Measurements from ENCODE around the gene ESRRA. TPM values are rescaled to one million over a fixed set of nuclear protein-coding genes. Genes with fewer than 3 reads are reported as not detected.

The ESRRA gene
- polyA plus RNA-seq, 2 of the 4 experiments (the other 2 are of a cell fraction), result 15.2 to 35.5 TPM

DNA sequence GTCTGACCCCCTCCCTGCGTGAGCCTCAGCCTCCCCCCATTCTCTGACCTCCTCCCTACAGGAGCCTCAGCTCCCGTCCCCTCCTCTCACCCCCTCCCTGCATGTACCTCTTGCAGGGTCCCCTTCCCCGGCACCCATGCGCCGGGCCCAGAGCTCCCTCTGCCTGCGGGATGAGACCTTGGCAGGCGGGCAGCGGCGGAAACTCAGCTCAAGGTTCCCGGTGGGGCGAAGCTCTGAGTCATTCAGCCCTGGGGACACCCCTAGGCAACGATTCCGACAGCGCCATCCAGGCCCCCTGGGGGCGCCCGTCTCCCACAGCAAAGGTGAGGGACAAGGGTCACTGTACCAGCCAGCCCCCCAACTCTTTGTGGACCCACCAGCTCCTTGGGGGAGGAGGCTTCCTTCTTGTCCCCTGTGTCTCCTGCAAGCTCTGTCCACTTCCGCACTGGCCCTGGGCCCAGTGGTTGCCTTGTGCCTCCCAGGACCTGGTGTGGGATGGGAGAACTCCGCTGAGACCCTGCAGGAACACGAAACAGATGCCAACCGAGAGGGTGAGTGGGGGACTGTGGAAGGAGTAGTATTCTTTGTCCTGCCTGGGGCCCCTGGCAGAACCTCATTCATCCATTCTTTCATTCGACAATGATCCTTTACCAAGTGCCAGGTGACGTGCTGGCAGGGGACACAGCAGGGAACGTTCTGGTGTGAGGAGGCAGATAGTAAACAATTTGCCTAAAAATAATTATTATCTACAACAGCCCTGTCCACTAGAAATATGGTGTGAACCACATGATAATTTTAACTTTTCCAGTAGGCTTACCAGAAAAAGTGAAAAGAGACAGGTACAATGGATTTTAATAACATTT is 50.0 kb downstream of the ESRRA start:
- Histone ChIP-seq H3K27ac (peak overlapping the region; percentile 91 to 98), H3K9me3 (no peaks in the 10 kb centered on the region), H3K4me3 (peak overlapping the region; percentile 32), H3K4me2 (peak overlapping the region; percentile 85), H3K4me1 (peaks cover 50% of the 10 kb centered on the region)
- POLR2A ChIA-PET, result interaction anchor here (0.7 to 4.6 kb wide), 12 partner anchors 9 to 55 kb away, joined by 3 to 50 read pairs (median 5); partner anchors contain the start of genes ESRRA, PRDX5 and TRMT112
- ATAC-seq (peak; percentile 52 to 71), FAIRE-seq (peak; percentile 13), DNase-seq (ENCODE audit: low read depth in 1 of 2, low spot score in 1 of 2) (peak; percentile 84 to 96)
- WGBS (ENCODE audit: missing lambda C conversion rate), result 22% methylated on average over 7 of the region's 23 CpGs
- CTCF ChIA-PET, result interaction anchor here (0.6 to 33.9 kb wide), 43 partner anchors 7 to 389 kb away, joined by 3 to 996 read pairs (median 4); partner anchors contain the start of genes CATSPERZ, CCDC88B, ESRRA and PLCB3
- TF ChIP-seq KDM5A (IDR thresholded peaks at IDR 0.05) (no peak), EHMT2 (IDR thresholded peaks at IDR 0.05; ENCODE audit: low read depth) (no peak), TP53 (CRISPR knock-in tag; IDR thresholded peaks at IDR 0.05) (no peak), JUNB (IDR thresholded peaks at IDR 0.05) (no peak), RFX5 (IDR thresholded peaks at IDR 0.05) (no peak), EHF (CRISPR knock-in tag; IDR thresholded peaks at IDR 0.05) (no peak), RCOR1 (IDR thresholded peaks at IDR 0.05; ENCODE audit: low read depth, low read length) (no peak), MAX (IDR thresholded peaks at IDR 0.05) (peak; percentile 65; the same call in 1 of the 2 replicates), ZC3H11A (IDR thresholded peaks at IDR 0.05) (no peak), BHLHE40 (IDR thresholded peaks at IDR 0.05; ENCODE audit: low read depth, low read length) (no peak), FOSL2 (IDR thresholded peaks at IDR 0.05) (peak; percentile 60), FOSL2 (CRISPR knock-in tag; IDR thresholded peaks at IDR 0.05) (peak; percentile 95), HEYL (CRISPR knock-in tag; IDR thresholded peaks at IDR 0.05) (no peak), FOXS1 (CRISPR knock-in tag; IDR thresholded peaks at IDR 0.05) (no peak), GATA3 (IDR thresholded peaks at IDR 0.05; ENCODE audit: borderline replicate concordance) (0 out of 2 replicates have a peak, but pooled peaks have one; percentile 20), CEBPB (IDR thresholded peaks at IDR 0.05) (no peak), CHD2 (IDR thresholded peaks at IDR 0.05; ENCODE audit: low read length, partially characterized antibody) (no peak), PHF8 (IDR thresholded peaks at IDR 0.05; ENCODE audit: borderline replicate concordance, low read depth) (no peak), HDAC2 (IDR thresholded peaks at IDR 0.05) (no peak), RARB (CRISPR knock-in tag; IDR thresholded peaks at IDR 0.05) (no peak), RAD21 (conservative IDR thresholded peaks at IDR 0.05 in 1 of 2, IDR thresholded peaks at IDR 0.05 in 1 of 2) (peak; percentile 91), NPAS2 (CRISPR knock-in tag; IDR thresholded peaks at IDR 0.05; ENCODE audit: borderline replicate concordance) (no peak), NR3C1 (IDR thresholded peaks at IDR 0.05) (no peak), REST (IDR thresholded peaks at IDR 0.05) (no peak), SREBF2 (IDR thresholded peaks at IDR 0.05) (no peak), CHD4 (IDR thresholded peaks at IDR 0.05; ENCODE audit: borderline replicate concordance) (no peak; the same call in 1 of the 2 replicates), SMC3 (IDR thresholded peaks at IDR 0.05) (peak; percentile 91), JUN (IDR thresholded peaks at IDR 0.05) (peak in 1 of 2 experiments; percentile 61; a peak in 1 of 5 replicates), NFE2L2 (conservative IDR thresholded peaks at IDR 0.05; ENCODE audit: low read length) (no peak), HOXB13 (CRISPR knock-in tag; IDR thresholded peaks at IDR 0.05; ENCODE audit: low read depth) (no peak)
- TF ChIP-seq, protein P1, sequence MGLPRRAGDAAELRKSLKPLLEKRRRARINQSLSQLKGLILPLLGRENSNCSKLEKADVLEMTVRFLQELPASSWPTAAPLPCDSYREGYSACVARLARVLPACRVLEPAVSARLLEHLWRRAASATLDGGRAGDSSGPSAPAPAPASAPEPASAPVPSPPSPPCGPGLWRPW (IDR thresholded peaks at IDR 0.05), result no peak
- TF ChIP-seq, protein P2, sequence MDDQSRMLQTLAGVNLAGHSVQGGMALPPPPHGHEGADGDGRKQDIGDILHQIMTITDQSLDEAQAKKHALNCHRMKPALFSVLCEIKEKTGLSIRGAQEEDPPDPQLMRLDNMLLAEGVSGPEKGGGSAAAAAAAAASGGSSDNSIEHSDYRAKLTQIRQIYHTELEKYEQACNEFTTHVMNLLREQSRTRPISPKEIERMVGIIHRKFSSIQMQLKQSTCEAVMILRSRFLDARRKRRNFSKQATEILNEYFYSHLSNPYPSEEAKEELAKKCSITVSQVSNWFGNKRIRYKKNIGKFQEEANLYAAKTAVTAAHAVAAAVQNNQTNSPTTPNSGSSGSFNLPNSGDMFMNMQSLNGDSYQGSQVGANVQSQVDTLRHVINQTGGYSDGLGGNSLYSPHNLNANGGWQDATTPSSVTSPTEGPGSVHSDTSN (IDR thresholded peaks at IDR 0.05), result no peak
- TF ChIP-seq, protein P3, sequence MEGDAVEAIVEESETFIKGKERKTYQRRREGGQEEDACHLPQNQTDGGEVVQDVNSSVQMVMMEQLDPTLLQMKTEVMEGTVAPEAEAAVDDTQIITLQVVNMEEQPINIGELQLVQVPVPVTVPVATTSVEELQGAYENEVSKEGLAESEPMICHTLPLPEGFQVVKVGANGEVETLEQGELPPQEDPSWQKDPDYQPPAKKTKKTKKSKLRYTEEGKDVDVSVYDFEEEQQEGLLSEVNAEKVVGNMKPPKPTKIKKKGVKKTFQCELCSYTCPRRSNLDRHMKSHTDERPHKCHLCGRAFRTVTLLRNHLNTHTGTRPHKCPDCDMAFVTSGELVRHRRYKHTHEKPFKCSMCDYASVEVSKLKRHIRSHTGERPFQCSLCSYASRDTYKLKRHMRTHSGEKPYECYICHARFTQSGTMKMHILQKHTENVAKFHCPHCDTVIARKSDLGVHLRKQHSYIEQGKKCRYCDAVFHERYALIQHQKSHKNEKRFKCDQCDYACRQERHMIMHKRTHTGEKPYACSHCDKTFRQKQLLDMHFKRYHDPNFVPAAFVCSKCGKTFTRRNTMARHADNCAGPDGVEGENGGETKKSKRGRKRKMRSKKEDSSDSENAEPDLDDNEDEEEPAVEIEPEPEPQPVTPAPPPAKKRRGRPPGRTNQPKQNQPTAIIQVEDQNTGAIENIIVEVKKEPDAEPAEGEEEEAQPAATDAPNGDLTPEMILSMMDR (IDR thresholded peaks at IDR 0.05), result peak; percentile 89
- TF ChIP-seq, protein P4, sequence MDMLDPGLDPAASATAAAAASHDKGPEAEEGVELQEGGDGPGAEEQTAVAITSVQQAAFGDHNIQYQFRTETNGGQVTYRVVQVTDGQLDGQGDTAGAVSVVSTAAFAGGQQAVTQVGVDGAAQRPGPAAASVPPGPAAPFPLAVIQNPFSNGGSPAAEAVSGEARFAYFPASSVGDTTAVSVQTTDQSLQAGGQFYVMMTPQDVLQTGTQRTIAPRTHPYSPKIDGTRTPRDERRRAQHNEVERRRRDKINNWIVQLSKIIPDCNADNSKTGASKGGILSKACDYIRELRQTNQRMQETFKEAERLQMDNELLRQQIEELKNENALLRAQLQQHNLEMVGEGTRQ (IDR thresholded peaks at IDR 0.05), result no peak

All from A549 (cell line).